ENCODE measurements around the gene C1QB.

DNA sequence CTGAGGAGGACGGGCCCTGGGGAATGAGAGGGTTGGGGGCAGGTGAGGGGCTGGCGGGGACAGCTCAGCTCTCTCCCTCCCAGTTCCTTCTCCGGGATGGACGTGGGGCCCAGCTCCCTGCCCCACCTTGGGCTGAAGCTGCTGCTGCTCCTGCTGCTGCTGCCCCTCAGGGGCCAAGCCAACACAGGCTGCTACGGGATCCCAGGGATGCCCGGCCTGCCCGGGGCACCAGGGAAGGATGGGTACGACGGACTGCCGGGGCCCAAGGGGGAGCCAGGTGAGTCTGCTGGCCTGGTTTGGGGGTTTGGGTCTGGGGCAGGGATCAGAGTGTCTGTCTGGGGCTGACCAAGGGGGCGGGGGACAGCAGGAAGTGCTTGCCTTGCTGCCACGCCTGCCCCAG is 9.1 kb upstream of the C1QB start:
- TF ChIP-seq, protein P1, sequence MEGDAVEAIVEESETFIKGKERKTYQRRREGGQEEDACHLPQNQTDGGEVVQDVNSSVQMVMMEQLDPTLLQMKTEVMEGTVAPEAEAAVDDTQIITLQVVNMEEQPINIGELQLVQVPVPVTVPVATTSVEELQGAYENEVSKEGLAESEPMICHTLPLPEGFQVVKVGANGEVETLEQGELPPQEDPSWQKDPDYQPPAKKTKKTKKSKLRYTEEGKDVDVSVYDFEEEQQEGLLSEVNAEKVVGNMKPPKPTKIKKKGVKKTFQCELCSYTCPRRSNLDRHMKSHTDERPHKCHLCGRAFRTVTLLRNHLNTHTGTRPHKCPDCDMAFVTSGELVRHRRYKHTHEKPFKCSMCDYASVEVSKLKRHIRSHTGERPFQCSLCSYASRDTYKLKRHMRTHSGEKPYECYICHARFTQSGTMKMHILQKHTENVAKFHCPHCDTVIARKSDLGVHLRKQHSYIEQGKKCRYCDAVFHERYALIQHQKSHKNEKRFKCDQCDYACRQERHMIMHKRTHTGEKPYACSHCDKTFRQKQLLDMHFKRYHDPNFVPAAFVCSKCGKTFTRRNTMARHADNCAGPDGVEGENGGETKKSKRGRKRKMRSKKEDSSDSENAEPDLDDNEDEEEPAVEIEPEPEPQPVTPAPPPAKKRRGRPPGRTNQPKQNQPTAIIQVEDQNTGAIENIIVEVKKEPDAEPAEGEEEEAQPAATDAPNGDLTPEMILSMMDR (IDR thresholded peaks at IDR 0.05): no peak
- TF ChIP-seq POLR2A (IDR thresholded peaks at IDR 0.05) (no peak), POLR2AphosphoS5 (IDR thresholded peaks at IDR 0.05) (no peak)

All from sigmoid colon (tissue), 4 donors.